ENCODE data around the gene DEPDC5.

GRCh38 chr22:31738566-31738965, 15.3 kb upstream of the DEPDC5 start:
- TF ChIP-seq CTCF (IDR thresholded peaks at IDR 0.05): no peak
- TF ChIP-seq POLR2A (IDR thresholded peaks at IDR 0.05): no peak
